Psoas muscle (tissue), 8 donors: ENCODE results near the gene PCCA. TPM values are rescaled to one million over a fixed set of nuclear protein-coding genes. Genes with fewer than 3 reads are reported as not detected.

ENCODE experiments used
- ATAC-seq, 4 donors: fragments of 200-7000 bp; cut with Tn5 transposase; one replicate each; pipeline ENCODE4 v1.9.1; 2020; ENCODE audit warnings: moderate library complexity in 3 of 4, mild to moderate bottlenecking in 2 of 4
- DNase-seq, 2 donors: peaks; one replicate each; pipeline ENCODE4 v3.0.0-alpha.2; 2020
- H3K27ac ChIP-seq: fragments of 200-600 bp; one replicate; pipeline ENCODE4 v1.8.0; 2022
- H3K27me3 ChIP-seq, 3 donors: fragments of 200-600 bp in 1 of 3; one replicate each; pipeline versions ENCODE4 v1.6.1 to v1.8.0; 2013 to 2022; ENCODE audit warnings: low read length in 2 of 3, mild to moderate bottlenecking in 2 of 3, moderate library complexity in 1 of 3; ENCODE audit not compliant: insufficient read depth in 3 of 3
- H3K36me3 ChIP-seq, 2 donors: fragments of 200-600 bp in 1 of 2; one replicate each; pipeline versions ENCODE4 v1.6.1 to v1.8.0; 2013 to 2022; ENCODE audit warnings: low read depth in 1 of 2, mild to moderate bottlenecking in 1 of 2, moderate library complexity in 1 of 2; ENCODE audit not compliant: insufficient read depth in 1 of 2
- H3K4me1 ChIP-seq: fragments of 200-600 bp; one replicate; pipeline ENCODE4 v1.8.0; 2022
- H3K4me3 ChIP-seq: fragments of 200-600 bp; one replicate; pipeline ENCODE4 v1.8.0; 2022; ENCODE audit warnings: mild to moderate bottlenecking
- H3K9me3 ChIP-seq: fragments of 200-600 bp; one replicate; pipeline ENCODE4 v1.8.0; 2022
- CTCF ChIP-seq: fragments of 200-600 bp; IDR thresholded peaks from one replicate; pipeline ENCODE4 v1.8.0; 2022; ENCODE audit warnings: antibody characterized with exemption
- whole genome bisulfite sequencing, 3 donors: extraction: QIAGEN DNeasy Blood & Tissue Kit; methylation state at CpG; one replicate each; pipeline versions ENCODE4 v1.1.6 to v1.1.7; 2013; 5-methylcytosine and 5-hydroxymethylcytosine counted together
- intact Hi-C, 2 donors: fragments of 100-400 bp; cut with DNase I; formaldehyde crosslinking; loops; one replicate each; pipeline versions ENCODE4 v1.11.0 to v1.14.2; 2022
- polyA plus RNA-seq, 3 donors: library from polyadenylated mRNA; stranded (reverse); fragments of 200-250 nt; gene quantifications; one replicate each; pipeline ENCODE4 v1.2.3, GENCODE V29; 2013
- total RNA-seq, 4 donors: library from RNA; stranded (reverse); fragmentation: NEBNext Ultra II Directional in 2 of 4; extraction: Animal tissue kit (Norgen Biotek cat#: 25700) in 2 of 4; gene quantifications; one replicate each; pipeline versions ENCODE4 v1.2.1 to v1.2.4, GENCODE V29; 2021 to 2023
- donor health status: healthy with polysubstance abuse.
- donor health status: DM: no; HTN: no; CAD: no; lungs with moderate emphysema.
- donor health status: Bipolar disorder and iron deficiency.
- donor health status: healthy.
- donor health status: DM: yes; HTN: yes; CAD: no.
- donor health status: DM: no; HTN: no; CAD: no.
- donor health status: DM: no; HTN: no; CAD: no.
- donor health status: DM: yes; HTN: yes; CAD: no.

PCCA gene
- total and polyA plus RNA-seq, 7 donors = 6.2 to 23.9 (median 13.3) TPM

- no peaks in the 10 kb centered on the region for H3K4me1 ChIP-seq
- no peak overlapping the region for H3K27ac ChIP-seq
- ATAC-seq (no peak), DNase-seq (no peak)
- H3K27me3 ChIP-seq = no peaks in the 10 kb centered on the region
- WGBS, 3 donors = 94 to 97% (median 94%) methylated on average over 2 of the region's 2 CpGs
- intact Hi-C loops = no loop called here
- no peak overlapping the region for H3K4me3 ChIP-seq
- H3K9me3 ChIP-seq = no peaks in the 10 kb centered on the region
- peaks cover 0 to 8% of the 10 kb centered on the region in 2 donors for H3K36me3 ChIP-seq
- no peak for TF ChIP-seq CTCF
Observed at GRCh38 chr13:100423375-100423774, 334.5 kb downstream of the PCCA start.

DNA sequence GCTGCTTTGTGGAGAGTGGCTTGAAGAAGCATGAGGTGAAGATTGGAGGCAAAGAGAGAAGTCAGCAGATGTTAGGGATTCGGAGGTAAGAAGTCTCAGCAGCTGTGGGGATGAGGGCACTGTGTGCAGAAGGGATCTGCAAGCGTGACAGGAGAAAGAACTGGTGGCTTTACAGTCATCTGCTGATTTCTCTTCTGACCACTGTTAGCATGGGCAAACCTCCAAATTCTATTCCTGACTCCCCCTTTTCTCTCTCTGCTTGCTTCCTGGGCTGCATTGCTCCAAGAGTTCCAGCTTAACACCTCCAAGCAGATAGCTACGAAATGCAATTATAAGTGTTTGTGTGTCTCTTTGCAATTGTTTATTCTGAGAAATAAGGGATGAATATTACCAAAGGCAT, 340.1 kb downstream of the PCCA start:
- ATAC-seq (no peak), DNase-seq (no peak)
- no peaks in the 10 kb centered on the region for H3K4me1 ChIP-seq
- no peak overlapping the region for H3K4me3 ChIP-seq
- no peak overlapping the region for H3K27ac ChIP-seq
- intact Hi-C loops = no loop called here
- no peaks in the 10 kb centered on the region for H3K9me3 ChIP-seq
- peaks cover 0 to 8% of the 10 kb centered on the region in 2 donors for H3K36me3 ChIP-seq
- 81 to 92% (median 85%) methylated on average over 3 of the region's 3 CpGs for WGBS, 3 donors
- H3K27me3 ChIP-seq = no peaks in the 10 kb centered on the region
- TF ChIP-seq CTCF = no peak

- Histone ChIP-seq H3K9me3 (no peaks in the 10 kb centered on the region), H3K27me3 (no peaks in the 10 kb centered on the region), H3K27ac (no peak overlapping the region), H3K36me3 (no peaks in the 10 kb centered on the region), H3K4me3 (no peak overlapping the region), H3K4me1 (no peaks in the 10 kb centered on the region)
- no peak for ATAC-seq
- no peak for DNase-seq
- intact Hi-C loops = no loop called here
- WGBS, 3 donors = 96 to 100% (median 96%) methylated on average over 2 of the region's 2 CpGs
- TF ChIP-seq CTCF = no peak
Observed at GRCh38 chr13:100432611-100433010, 343.7 kb downstream of the PCCA start.

- no peaks in the 10 kb centered on the region for H3K9me3 ChIP-seq
- no peak for TF ChIP-seq CTCF
- no peak overlapping the region for H3K27ac ChIP-seq
- H3K4me1 ChIP-seq = no peaks in the 10 kb centered on the region
- DNase-seq (no peak), ATAC-seq (no peak)
- no peaks in the 10 kb centered on the region for H3K36me3 ChIP-seq
- intact Hi-C loops = no loop called here
- H3K27me3 ChIP-seq = no peaks in the 10 kb centered on the region
- H3K4me3 ChIP-seq = no peak overlapping the region
Observed at GRCh38 chr13:100433475-100433874, 344.6 kb downstream of the PCCA start.

DNA sequence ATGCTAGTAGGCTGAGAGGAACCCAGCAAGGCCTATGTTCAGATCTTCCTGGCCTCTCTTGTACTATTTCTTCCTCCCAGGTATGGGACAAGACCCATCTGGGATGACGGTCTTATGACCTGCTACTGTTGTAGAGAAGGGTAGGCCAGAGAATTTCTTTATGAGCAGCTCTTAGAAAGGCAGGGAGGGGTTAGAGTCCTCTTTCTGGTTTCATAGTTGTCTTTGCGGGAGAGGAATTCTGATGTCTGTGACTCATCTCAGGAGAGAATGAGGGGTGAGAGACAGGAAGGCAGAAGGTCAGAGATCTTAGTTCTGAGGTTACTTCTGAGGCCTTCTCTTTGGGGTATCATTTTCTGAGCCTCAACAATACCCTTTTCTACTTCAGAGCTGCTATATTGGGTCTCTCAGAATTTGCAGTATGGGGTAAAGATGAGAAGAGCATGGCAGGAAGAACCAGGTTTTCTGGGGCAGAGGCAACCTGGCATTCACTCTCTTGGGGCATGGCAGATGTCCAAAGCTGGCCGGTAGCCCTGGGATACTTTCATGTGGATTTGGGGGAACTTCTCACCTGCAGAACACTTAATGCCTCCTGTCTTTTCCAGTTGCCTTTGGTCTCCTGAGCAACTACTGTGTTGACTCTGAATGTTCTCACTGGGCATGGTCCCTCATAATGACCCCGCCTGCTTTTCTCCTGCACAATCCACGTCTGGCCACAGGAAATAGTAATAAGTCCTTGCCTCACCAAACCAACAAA, 345.3 kb downstream of the PCCA start:
- DNase-seq (no peak), ATAC-seq (no peak)
- WGBS, 3 donors = 82 to 91% (median 90%) methylated on average over 5 of the region's 5 CpGs
- Histone ChIP-seq H3K4me1 (no peaks in the 10 kb centered on the region), H3K27me3 (no peaks in the 10 kb centered on the region), H3K4me3 (no peak overlapping the region), H3K36me3 (no peaks in the 10 kb centered on the region), H3K27ac (no peak overlapping the region), H3K9me3 (no peaks in the 10 kb centered on the region)
- intact Hi-C loops = no loop called here
- no peak for TF ChIP-seq CTCF
